GM19238 (cell line): ENCODE results near the gene FAM20B.
A peak's percentile ranks its signal among the peaks of the same experiment; 100 is the strongest.

Source experiments
- DNase-seq: peaks from one replicate; pipeline ENCODE4 v3.0.0; 2011; ENCODE audit warnings: low spot score; ENCODE audit not compliant: insufficient read length

The FAM20B gene

GRCh38 chr1:179048339-179049124, 22.8 kb downstream of the FAM20B start:
- no peak for DNase-seq

DNA sequence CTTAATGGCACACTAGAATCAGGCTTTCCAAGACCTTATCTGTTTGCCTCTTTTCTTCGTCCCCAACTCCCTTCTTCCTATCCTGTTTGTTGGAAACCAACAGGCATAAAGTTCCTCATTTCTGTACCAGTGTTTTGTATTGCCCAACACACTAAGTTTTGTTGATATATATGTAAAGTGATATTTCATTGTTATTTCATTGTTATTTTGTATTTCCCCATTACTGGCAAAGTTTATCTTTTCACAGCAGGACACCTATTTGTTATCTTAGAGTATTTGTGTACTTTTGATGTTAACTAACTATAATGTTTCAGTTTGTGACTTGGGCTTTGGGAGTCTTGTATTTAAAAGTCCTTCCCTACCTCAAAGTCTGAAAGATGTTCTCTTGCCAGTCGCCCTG, 27.1 kb downstream of the FAM20B start:
- DNase-seq: no peak

GRCh38 chr1:179053486-179053885, 27.8 kb downstream of the FAM20B start:
- DNase-seq: no peak

DNA sequence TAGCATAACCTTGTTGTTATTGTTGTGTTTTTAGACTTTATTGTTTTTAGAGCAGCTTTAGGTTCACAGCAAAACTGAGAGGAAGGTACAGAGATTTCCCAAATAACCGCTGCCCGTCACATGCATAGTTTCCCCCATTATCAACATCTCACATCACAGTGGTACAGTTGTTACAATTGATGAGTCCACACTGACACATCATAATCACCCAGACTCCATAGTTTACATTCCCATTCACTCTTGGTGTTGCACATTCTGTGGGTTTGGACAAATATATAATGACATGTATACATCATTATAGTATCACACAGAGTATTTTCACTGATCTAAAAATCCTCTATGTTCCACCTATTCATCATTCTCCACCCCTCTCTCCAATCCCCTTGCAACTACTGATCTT, 30.2 kb downstream of the FAM20B start:
- DNase-seq: no peak

- DNase-seq: no peak
Measured at GRCh38 chr1:179058487-179059483, 33.1 kb downstream of the FAM20B start.

DNA sequence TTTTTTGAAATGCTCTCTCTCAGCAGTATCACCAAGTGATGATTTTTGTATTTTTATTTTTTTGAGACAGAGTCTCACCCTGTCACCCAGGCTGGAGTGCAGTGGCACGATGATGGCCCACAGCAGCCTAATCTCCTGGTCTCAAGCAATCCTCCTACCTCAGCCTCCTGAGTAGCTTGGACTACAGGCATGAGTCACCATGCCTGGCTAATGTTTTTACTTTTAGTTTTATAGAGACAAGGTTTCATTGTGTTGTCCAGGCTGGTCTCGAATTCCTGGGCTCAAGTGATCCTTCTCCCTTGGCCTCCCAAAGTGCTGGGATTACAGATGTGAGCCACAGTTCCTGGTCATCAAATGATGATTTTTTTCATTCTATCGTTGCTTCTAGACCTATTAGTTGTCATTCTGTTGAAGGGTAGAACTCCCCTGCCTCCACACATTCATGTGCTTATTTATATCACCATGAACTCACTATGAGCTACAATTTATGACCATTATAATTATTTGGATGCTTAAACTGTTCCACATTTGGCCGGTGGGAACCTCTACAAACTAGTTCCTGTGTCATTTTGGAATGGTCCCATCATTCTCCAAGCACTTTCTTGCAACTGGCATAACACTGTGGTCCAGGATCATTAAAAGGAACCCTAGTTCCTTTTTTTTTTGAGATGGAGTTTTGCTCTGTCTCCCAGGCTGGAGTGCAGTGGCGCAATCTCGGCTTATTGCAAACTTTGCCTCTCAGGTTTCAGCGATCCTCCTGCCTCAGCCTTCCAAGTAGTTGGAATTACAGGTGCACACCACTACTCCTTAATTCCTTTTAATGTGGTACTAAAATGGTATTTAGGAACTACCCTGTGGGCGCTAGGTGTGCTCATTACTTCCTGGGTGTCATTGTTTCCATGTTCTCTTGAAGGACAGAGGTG, 35.9 kb downstream of the FAM20B start:
- no peak for DNase-seq

- DNase-seq: no peak
Measured at GRCh38 chr1:179066471-179066870, 40.8 kb downstream of the FAM20B start.

- no peak for DNase-seq
Measured at GRCh38 chr1:179077396-179077795, 51.7 kb downstream of the FAM20B start.

DNA sequence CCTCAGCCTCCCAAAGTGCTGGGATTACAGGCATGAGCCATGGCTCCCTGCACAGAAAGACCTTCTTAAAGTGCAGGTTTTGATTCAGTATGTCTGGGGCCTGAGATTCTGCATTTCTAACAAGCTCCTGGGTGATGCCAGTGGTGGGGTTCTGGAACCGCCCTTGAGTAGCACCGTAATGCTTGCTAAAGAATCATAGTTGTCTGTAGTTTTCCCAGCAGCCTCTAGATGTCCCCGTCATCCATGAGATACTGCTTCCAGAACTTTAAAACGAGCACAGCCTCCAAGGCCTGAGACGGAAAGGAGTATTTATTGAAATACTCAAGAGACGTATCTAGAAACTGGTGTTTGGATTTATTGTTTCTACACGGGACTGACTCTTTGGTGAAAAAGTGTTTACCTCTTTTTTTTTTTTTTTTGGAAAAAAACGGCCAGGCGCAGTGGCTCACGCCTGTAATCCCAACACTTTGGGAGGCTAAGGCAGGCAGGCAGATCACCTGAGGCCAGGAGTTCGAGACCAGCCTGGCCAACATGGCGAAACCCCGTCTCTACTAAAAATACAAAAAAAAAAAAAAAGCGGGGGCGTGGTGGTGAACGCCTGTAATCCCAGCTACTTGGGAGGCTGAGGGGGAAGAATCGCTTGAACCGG, 53.5 kb downstream of the FAM20B start:
- peak; percentile 37 for DNase-seq

- DNase-seq: no peak
Measured at GRCh38 chr1:179080866-179081686, 55.4 kb downstream of the FAM20B start.

- DNase-seq: peak; percentile 95
Measured at GRCh38 chr1:179081687-179082332, 56.1 kb downstream of the FAM20B start, which contains the start of gene TOR3A. Gene TOR3A (plus strand): TSS chr1:179082070. CDS start chr1:179082129, 59 bp downstream.

DNA sequence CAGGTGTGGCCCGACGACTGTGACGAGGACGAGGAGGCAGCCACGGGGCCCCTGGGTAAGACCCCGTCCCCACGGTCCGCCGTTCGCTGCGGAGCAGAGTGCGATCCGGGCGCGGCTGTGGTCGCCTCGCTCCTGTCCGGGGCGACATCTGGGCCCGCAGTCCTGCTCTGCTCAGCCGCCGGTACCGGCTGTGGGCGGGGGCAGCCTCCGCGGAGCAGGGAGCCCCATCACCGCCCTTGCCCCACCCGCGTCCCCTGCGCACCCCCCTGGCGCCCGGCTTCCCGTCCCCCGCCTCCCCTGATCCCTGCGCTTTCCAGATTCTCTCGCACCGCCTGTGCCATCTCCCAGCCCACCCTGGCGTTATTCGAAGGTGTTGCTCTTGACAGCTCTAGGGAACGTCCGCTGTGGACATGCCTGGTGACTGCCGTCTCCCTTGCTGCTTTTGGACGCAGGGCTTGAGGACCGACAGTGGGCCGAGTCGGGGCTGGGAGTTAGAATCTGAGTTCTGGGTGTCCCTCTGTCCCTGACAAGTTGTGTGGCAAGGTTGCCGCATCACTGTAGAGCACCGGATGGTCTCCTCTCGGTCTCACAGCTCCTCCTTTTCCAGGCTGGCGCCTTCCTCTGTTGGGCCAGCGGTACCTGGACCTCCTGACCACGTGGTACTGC, 56.8 kb downstream of the FAM20B start:
- DNase-seq: peak; percentile 38

DNA sequence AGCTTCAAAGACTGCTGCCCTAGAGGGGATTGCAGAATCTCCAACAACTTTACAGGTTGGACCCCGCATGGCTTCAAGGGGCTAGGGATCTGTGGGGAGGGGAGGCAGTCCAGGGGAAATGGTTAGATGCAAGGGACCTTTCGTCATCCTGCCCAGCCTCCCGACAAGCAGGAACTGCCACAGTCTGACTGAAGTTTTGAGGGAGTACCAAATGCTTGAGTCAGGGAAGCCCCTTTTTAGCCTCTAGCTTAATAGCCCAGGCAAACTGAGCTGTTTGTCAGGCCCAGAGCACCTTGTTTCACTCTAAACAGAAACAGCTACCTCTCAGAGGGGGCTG, 57.3 kb downstream of the FAM20B start:
- DNase-seq: no peak

GRCh38 chr1:179083533-179083932, 57.8 kb downstream of the FAM20B start:
- DNase-seq: no peak

DNA sequence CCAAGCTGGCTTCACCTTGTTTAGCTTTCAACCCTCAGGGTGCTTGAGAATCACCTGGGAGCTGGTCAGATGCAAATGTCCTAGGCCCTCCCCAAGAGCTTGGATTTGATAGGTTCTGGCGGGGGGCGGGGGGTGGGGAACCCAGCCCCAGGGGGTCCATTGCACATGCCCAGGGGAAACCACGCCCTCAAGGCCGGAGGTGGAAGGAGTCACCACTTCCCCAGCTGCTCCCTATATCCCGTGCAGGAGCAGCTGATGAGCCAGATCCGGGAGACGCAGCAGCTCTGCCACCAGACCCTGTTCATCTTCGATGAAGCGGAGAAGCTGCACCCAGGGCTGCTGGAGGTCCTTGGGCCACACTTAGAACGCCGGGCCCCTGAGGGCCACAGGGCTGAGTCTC, 62.0 kb downstream of the FAM20B start:
- DNase-seq: no peak

DNA sequence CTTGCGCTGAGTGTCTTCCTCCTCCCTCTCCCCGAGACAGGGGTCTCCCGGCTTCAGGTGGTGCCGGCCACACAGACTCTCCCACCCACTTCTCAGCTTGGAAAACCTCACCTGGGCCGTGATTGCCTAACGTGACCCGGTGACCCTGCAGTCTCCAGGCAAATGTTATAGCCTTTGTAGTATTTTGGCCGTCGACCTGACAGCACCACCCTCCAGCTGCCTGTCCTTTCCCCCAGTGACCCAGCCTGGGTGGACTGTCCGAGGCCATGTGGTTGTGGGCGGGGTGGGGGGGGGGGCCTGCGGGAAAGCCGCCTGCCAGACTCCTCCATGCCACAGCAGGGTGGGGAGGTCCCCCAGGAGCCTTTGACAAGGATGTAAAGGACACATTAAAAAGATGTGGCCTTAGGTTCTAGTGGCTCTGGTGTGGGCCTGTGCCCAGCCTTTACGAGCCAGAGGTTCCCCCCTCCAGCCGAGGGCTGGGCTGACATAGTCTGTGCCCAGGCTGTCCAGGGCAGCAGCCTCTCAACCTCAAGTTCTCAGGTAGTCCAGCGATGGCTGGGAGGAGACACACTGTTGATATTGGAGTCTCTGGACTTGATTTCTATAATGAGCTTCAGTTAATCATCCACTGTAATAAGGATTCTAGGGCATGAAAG, 64.3 kb downstream of the FAM20B start:
- DNase-seq: no peak

- DNase-seq: no peak
Measured at GRCh38 chr1:179090522-179090921, 64.8 kb downstream of the FAM20B start.

DNA sequence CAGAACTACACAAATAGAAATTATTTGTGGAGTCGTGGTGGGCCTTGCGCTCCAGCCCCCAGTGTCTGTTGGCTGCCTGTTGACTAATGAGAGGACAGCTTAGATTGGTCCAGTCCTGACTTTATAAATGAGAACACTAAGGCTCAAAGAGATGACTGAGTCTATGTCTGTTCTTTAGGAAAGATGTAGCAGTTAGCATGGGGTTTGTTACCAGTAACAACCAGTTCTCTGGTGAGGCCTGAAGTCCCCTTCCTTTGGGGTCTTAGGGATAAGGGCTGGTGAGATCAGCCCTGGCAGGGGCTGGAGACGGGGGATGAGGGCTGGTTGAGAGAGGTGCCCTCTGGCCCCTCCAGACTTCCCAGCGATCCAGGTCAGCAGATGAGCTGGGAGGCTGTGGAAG, 65.2 kb downstream of the FAM20B start:
- DNase-seq: no peak
